GM19467 (cell line): Measurements from ENCODE around the gene PTPRM.

ENCODE experiments used
- ATAC-seq: cut with Tn5 transposase; IDR thresholded peaks from one replicate; pipeline ENCODE4 v1.9.1; 2021; ENCODE audit warnings: mild to moderate bottlenecking, moderate library complexity; ENCODE audit not compliant: unreplicated experiment

Gene PTPRM

GRCh38 chr18:7844017-7844416 lies 276.9 kb downstream of the PTPRM start:
- no peak for ATAC-seq

- no peak for ATAC-seq
Measured at GRCh38 chr18:7844418-7844817, 277.3 kb downstream of the PTPRM start.

- ATAC-seq: no peak
Measured at GRCh38 chr18:7846335-7846734, 279.2 kb downstream of the PTPRM start.

- ATAC-seq: no peak
Measured at GRCh38 chr18:7847357-7848053, 280.4 kb downstream of the PTPRM start.

- no peak for ATAC-seq
Measured at GRCh38 chr18:7848054-7848412, 280.9 kb downstream of the PTPRM start.

- ATAC-seq: no peak
Measured at GRCh38 chr18:7850446-7850845, 283.3 kb downstream of the PTPRM start.

- no peak for ATAC-seq
Measured at GRCh38 chr18:7855028-7855427, 287.9 kb downstream of the PTPRM start.

- ATAC-seq: no peak
Measured at GRCh38 chr18:7855671-7856070, 288.6 kb downstream of the PTPRM start.

GRCh38 chr18:7856116-7856515 lies 289.0 kb downstream of the PTPRM start:
- ATAC-seq: no peak

- ATAC-seq: no peak
Measured at GRCh38 chr18:7856733-7857132, 289.6 kb downstream of the PTPRM start.

GRCh38 chr18:7857562-7857961 lies 290.4 kb downstream of the PTPRM start:
- ATAC-seq: no peak

- ATAC-seq: no peak
Measured at GRCh38 chr18:7859122-7859521, 292.0 kb downstream of the PTPRM start.

GRCh38 chr18:7870266-7870665 lies 303.1 kb downstream of the PTPRM start:
- no peak for ATAC-seq

- no peak for ATAC-seq
Measured at GRCh38 chr18:7870855-7871254, 303.7 kb downstream of the PTPRM start.

GRCh38 chr18:7871560-7872456 lies 304.7 kb downstream of the PTPRM start:
- no peak for ATAC-seq

GRCh38 chr18:7872569-7872968 lies 305.5 kb downstream of the PTPRM start:
- ATAC-seq: no peak

GRCh38 chr18:7873316-7873715 lies 306.2 kb downstream of the PTPRM start:
- no peak for ATAC-seq

- no peak for ATAC-seq
Measured at GRCh38 chr18:7876354-7877104, 309.4 kb downstream of the PTPRM start.

- ATAC-seq: no peak
Measured at GRCh38 chr18:7877609-7878008, 310.5 kb downstream of the PTPRM start.

GRCh38 chr18:7878265-7879211 lies 311.4 kb downstream of the PTPRM start:
- ATAC-seq: no peak
